Common myeloid progenitor, CD34-positive (primary cell): ENCODE data around the gene SLCO3A1.

Experiments
- CTCF ChIA-PET: fragments of 350-600 bp; sonication (Branson Sonifier 250); formaldehyde crosslinking; loops from one replicate; lab custom pipeline; 2021; ENCODE audit warnings: antibody characterized with exemption; lab: Charles Lee
- POLR2A ChIA-PET: fragments of 350-600 bp; sonication (Branson Sonifier 250); formaldehyde crosslinking; loops from one replicate; lab custom pipeline; 2021; ENCODE audit warnings: antibody characterized with exemption; lab: Charles Lee
- DNase-seq, 3 donors: peaks; one replicate each; pipeline versions ENCODE4 v3.0.0 to v3.0.0-alpha.2; 2013
- H3K27ac ChIP-seq, 2 experiments: 1 replicate in 1 of 2; 2 replicates in 1 of 2; pipeline ENCODE4 v1.7.0; 2013; ENCODE audit warnings: inconsistent platforms in 2 of 2, low read length in 2 of 2, mild to moderate bottlenecking in 2 of 2, low read depth in 1 of 2, moderate library complexity in 1 of 2; ENCODE audit not compliant: severe bottlenecking in 2 of 2, insufficient read depth in 1 of 2, poor library complexity in 1 of 2
- H3K27me3 ChIP-seq, 5 experiments: replicated peaks in 2 of 5; 1 replicate in 3 of 5; 2 replicates in 2 of 5; pipeline versions ENCODE4 v1.6.1 to v1.7.0; 2013; ENCODE audit warnings: low read length in 4 of 5, mild to moderate bottlenecking in 2 of 5, moderate library complexity in 2 of 5, inconsistent platforms in 1 of 5; ENCODE audit not compliant: insufficient read depth in 5 of 5, control insufficient read depth in 4 of 5
- H3K36me3 ChIP-seq, 4 experiments: 1 replicate in 2 of 4; 2 replicates in 2 of 4; pipeline versions ENCODE4 v1.6.1 to v1.7.0; 2013; ENCODE audit warnings: low read length in 3 of 4, control low read depth in 1 of 4, mild to moderate bottlenecking in 1 of 4; ENCODE audit not compliant: control insufficient read depth in 4 of 4, insufficient read depth in 4 of 4
- H3K4me1 ChIP-seq, 4 experiments: 1 replicate in 3 of 4; 2 replicates in 1 of 4; pipeline versions ENCODE4 v1.6.1 to v1.7.1; 2013; ENCODE audit warnings: low read length in 3 of 4, mild to moderate bottlenecking in 3 of 4, control low read depth in 1 of 4, inconsistent platforms in 1 of 4, moderate library complexity in 1 of 4; ENCODE audit not compliant: control insufficient read depth in 4 of 4, insufficient read depth in 4 of 4; ENCODE audit errors: control extremely low read depth in 1 of 4
- H3K4me3 ChIP-seq, 7 experiments: 1 replicate in 4 of 7; 2 replicates in 3 of 7; pipeline versions ENCODE4 v1.5.1 to v1.7.0; 2013; ENCODE audit warnings: mild to moderate bottlenecking in 7 of 7, low read length in 6 of 7, moderate library complexity in 6 of 7, inconsistent platforms in 2 of 7, low read depth in 2 of 7, control low read depth in 1 of 7; ENCODE audit not compliant: insufficient read depth in 4 of 7, control insufficient read depth in 1 of 7; ENCODE audit errors: extremely low read depth in 1 of 7
- H3K9me3 ChIP-seq, 5 experiments: 1 replicate in 4 of 5; 2 replicates in 1 of 5; pipeline versions ENCODE4 v1.6.1 to v1.7.1; 2013; ENCODE audit warnings: low read length in 4 of 5, mild to moderate bottlenecking in 2 of 5, inconsistent platforms in 1 of 5, low read depth in 1 of 5, moderate library complexity in 1 of 5; ENCODE audit not compliant: control insufficient read depth in 4 of 5, insufficient read depth in 2 of 5; ENCODE audit errors: control extremely low read depth in 1 of 5
- WGBS: methylation state at CpG from one replicate; pipeline ENCODE4 v1.1.5; 2013; ENCODE audit not compliant: insufficient coverage; 5-methylcytosine and 5-hydroxymethylcytosine counted together

Gene SLCO3A1

DNA sequence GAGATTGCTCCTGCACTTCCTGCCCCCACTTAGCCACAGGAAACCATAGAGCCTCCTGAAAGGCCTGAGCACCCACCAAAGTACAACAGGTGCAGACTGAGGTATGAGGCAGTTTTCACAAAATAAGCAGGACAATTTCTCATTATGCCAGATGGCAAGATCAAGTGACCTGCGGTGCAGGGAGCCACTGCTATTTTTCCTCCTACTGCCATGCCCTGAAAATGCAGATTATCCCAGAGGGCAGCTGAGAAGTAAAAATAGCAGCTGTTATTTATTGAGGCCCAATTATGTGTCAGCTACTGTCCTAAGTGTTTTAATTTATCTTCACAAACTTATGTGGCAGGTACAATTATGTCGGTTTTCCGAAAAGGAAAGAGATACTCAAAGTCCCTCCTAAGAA lies 330.6 kb downstream of the SLCO3A1 start:
- CTCF ChIA-PET: no interaction called here
- POLR2A ChIA-PET: no interaction called here
- Histone ChIP-seq H3K36me3 (no peaks in the 10 kb centered on the region), H3K9me3 (no peaks in the 10 kb centered on the region), H3K27ac (no peak overlapping the region), H3K4me3 (no peak overlapping the region), H3K27me3 (no peaks in the 10 kb centered on the region), H3K4me1 (peaks cover 0 to 12% (median 6%) of the 10 kb centered on the region in 4 experiments)
- DNase-seq: no peak
- WGBS: 96% methylated on average over 3 of the region's 3 CpGs

DNA sequence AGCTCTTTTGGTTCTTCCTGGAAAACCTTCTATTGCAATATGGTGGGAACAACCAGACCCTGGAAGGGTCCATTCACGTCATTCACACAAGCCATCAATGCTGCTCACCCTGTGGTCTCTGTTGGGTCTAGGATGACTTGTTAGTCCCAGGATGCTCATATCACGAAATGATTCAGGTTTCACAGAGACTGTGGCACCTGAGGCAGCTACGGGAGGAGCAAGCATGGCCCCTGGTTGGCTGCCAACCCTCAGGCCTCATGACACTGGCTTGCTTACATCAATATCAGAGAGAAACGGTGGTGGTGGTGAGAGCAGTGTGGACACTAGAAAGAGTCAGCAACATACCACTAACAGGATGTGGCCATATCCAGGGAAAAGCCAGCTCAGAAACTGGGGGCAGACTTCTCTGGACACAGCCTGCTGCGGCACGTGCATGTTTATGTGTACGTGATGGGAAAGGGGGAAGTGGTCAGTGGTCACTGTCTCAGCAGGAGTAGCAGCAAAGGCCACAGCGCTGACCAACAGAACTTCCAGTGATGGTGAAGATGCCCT lies 331.2 kb downstream of the SLCO3A1 start:
- 100% methylated on average over 7 of the region's 8 CpGs for WGBS
- POLR2A ChIA-PET: no interaction called here
- peaks cover 0 to 12% (median 6%) of the 10 kb centered on the region in 4 experiments for H3K4me1 ChIP-seq
- CTCF ChIA-PET: no interaction called here
- no peak overlapping the region for H3K4me3 ChIP-seq
- no peak overlapping the region for H3K27ac ChIP-seq
- no peaks in the 10 kb centered on the region for H3K9me3 ChIP-seq
- no peaks in the 10 kb centered on the region for H3K36me3 ChIP-seq
- no peak for DNase-seq
- H3K27me3 ChIP-seq: no peaks in the 10 kb centered on the region

DNA sequence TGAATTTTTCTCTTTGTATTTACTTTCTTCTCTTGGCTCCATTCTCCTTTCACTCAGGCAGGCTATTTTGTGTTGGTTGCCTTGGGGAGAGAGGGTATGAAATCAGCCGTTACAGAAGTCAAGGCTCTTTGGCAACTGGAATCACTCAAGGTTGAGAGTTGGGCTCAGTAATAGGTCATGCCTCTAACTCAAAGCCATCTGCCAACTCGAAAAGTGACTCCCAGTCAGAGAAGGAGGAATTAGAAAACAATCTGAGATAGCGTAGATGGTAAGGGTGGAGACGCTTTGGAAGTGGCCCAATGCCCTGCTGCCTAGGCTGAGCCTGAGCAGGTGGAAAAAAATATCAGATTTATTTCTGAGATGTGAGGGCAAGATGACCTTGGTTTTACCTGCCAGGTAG lies 334.5 kb downstream of the SLCO3A1 start:
- Histone ChIP-seq H3K4me3 (no peak overlapping the region), H3K36me3 (no peaks in the 10 kb centered on the region), H3K9me3 (no peaks in the 10 kb centered on the region), H3K27me3 (no peaks in the 10 kb centered on the region), H3K4me1 (peaks cover 0 to 12% (median 6%) of the 10 kb centered on the region in 4 experiments), H3K27ac (no peak overlapping the region)
- POLR2A ChIA-PET: no interaction called here
- no peak for DNase-seq
- CTCF ChIA-PET: no interaction called here
- WGBS: 100% methylated on average over 4 of the region's 4 CpGs

DNA sequence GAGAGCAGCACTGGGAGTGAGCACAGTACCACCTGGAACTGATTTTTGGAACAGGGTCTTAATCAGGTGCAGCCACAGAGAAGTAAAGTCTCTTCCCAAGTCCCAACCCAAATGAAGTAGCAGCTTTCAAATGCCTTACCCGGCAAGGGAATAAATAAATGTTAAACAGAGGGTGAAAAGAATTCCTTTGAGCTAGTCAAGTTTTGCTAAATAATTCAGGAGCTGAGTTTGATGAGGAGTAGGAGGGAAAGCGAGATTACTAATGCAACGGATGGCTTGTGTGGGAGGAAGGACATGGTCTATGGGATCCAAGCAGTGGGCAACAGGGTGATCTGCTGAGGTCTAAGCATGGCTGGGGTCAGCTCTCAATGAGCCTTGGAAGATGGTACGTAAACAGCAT lies 335.7 kb downstream of the SLCO3A1 start:
- CTCF ChIA-PET: interaction anchor here (0.6 kb wide), 1 partner anchor 40 kb away, joined by 3 read pairs; no protein-coding TSS in a partner anchor
- no peak for DNase-seq
- POLR2A ChIA-PET: no interaction called here
- Histone ChIP-seq H3K36me3 (no peaks in the 10 kb centered on the region), H3K27me3 (no peaks in the 10 kb centered on the region), H3K4me1 (peaks cover 0 to 7% (median 2%) of the 10 kb centered on the region in 4 experiments), H3K9me3 (no peaks in the 10 kb centered on the region), H3K4me3 (no peak overlapping the region), H3K27ac (no peak overlapping the region)
- 100% methylated on average over 3 of the region's 4 CpGs for WGBS

DNA sequence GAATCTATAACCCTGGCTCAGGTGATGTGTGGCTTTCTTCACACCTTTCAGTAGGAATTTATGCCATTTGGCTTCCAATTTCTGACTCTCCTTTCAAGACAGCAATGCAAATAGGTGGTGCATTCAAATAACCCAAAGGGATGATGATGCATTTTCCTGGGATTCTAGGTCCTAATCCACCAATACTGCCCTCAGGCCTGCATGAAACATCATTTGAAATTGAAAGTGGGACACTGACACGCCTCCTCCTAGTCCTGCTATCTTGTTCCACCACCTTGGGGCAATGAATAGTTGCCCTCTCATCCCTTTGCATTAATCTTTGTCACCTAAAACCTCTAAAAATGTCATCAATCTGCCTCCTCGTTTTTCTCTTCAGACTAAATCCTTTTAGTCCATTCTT lies 341.7 kb downstream of the SLCO3A1 start:
- ChIA-PET POLR2A (no interaction called here), CTCF (no interaction called here)
- Histone ChIP-seq H3K9me3 (no peaks in the 10 kb centered on the region), H3K4me3 (no peak overlapping the region), H3K36me3 (no peaks in the 10 kb centered on the region), H3K27me3 (no peaks in the 10 kb centered on the region), H3K27ac (no peak overlapping the region), H3K4me1 (no peaks in the 10 kb centered on the region)
- 92% methylated on average over 1 of the region's 2 CpGs for WGBS
- no peak for DNase-seq

DNA sequence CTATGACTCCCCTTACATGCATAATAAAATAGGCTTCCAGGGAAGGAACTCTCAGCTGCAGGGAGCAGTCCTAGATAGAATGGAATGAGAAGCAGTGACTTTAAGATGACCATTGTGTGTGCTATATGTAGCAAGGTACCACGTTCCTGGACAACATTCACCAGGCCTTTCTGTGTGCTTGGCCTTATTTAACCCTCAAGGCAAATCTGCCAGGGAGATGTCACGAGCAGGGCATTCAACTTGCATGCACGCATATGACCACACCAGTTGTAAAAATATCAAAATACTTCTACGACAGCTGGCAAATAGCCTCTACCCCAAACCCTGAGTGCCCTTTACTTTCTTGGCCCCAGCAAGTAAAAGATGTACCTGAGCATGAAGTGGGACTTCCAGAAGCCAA lies 342.8 kb downstream of the SLCO3A1 start:
- CTCF ChIA-PET: no interaction called here
- no peak for DNase-seq
- WGBS: 100% methylated on average over 2 of the region's 4 CpGs
- Histone ChIP-seq H3K4me1 (no peaks in the 10 kb centered on the region), H3K36me3 (no peaks in the 10 kb centered on the region), H3K27me3 (no peaks in the 10 kb centered on the region), H3K9me3 (no peaks in the 10 kb centered on the region), H3K4me3 (no peak overlapping the region), H3K27ac (no peak overlapping the region)
- POLR2A ChIA-PET: no interaction called here

DNA sequence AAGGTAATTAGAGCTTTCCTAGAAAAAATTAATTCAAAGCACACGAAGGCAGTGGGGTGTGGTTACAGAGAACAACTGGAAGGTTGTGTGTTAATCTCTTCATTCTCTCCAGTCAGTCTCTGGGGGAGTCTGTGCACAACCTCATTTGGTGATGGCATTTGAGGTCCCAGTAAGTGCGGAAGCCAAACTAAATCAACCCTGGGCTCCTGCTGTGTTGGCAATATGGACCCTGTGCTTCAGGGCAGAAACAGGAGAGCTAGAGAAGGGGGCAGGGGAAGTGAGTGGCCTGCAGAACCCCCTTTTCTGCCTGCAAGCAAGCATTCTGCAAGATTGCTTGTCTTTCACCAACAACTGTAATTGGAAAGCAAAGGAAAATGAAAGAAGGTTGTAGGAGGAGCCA lies 344.2 kb downstream of the SLCO3A1 start:
- CTCF ChIA-PET: no interaction called here

More for the DNA sequence above, 344.2 kb downstream of the SLCO3A1 start:
- Histone ChIP-seq H3K4me1 (no peaks in the 10 kb centered on the region), H3K4me3 (no peak overlapping the region), H3K9me3 (no peaks in the 10 kb centered on the region), H3K27me3 (no peaks in the 10 kb centered on the region), H3K27ac (no peak overlapping the region), H3K36me3 (no peaks in the 10 kb centered on the region)
- DNase-seq: no peak
- WGBS: 100% methylated on average over 2 of the region's 2 CpGs
- POLR2A ChIA-PET: interaction anchor here (0.6 kb wide), 1 partner anchor 397 kb away, joined by 4 read pairs; no protein-coding TSS in a partner anchor
